GM19025 (cell line): ENCODE results near the gene UMOD.

Experiments
- ATAC-seq: cut with Tn5 transposase; IDR thresholded peaks from one replicate; pipeline ENCODE4 v1.9.1; 2021; ENCODE audit warnings: mild to moderate bottlenecking, low read depth, moderate library complexity; ENCODE audit not compliant: unreplicated experiment

UMOD gene

GRCh38 chr16:20369452-20370054, 17.0 kb upstream of the UMOD start:
- no peak for ATAC-seq

- ATAC-seq = no peak
Observed at GRCh38 chr16:20364051-20364450, 11.5 kb upstream of the UMOD start.

DNA sequence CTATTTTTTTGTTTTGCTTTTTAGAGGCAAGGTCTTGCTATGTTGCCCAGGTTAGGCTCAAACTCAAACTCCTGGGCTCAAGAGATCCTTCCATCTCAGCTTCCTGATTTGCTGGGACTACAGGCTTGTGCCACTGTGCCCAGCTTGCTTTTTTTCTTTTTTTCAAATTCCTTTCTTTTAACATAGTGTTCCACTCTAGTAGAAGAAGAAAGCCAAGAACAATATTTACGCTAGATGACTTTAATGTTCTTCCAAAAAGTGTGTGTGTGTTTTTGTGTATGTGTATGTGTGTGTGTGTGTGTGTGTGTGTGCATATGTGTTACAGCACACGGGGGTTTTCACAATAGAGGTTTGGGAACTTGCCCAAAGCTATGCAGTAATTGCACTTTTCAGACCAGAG, 10.7 kb upstream of the UMOD start:
- no peak for ATAC-seq

DNA sequence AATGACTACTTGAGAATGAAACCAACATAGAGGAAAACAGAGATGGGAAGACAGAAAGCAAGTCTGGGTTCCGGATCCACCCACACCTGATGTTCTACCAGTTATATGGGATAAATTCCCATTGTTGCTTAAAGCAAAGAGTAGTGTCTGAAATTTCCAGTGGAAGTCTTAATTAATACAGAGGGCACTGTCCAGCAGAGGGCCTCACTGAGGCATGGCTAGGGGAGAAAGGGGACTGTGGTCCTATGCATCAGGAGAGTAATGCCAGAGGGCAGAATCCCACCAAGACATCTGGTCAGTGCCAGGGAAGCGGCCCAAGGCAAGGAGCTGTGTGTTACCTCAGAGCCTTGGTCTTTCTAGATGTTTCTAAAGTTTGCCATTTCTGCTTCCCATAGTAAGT, 7.5 kb upstream of the UMOD start:
- ATAC-seq = no peak

DNA sequence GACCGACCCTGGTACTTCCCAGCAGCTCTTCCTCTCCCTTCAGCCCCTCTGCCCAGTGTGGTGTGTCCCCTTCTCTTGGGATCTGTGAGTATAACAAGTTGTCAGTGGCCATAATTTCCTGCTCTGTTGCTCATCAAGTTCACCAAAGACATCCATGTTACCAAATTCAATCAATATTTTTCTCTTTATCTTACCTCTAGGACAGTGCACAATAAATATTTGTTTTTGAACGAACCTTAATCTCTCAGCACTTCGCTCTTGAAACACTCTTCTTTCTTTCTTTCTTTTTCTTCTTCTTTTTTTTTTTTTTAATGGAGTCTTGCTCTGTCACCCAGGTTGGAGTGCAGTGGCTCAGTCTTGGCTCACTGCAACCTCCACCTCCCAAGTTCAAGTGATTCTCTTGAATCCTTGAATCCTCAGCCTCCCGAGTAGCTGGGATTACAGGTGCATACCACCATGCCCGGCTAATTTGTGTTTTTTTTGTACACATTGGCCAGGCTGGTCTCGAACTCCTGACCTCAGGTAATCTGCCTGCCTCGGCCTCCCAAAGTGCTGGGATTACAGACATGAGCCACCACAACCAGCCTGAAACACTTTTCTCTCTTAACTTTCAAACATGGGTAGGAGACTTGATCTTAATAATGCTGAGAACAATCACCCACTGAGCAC, 2.7 kb upstream of the UMOD start:
- no peak for ATAC-seq

DNA sequence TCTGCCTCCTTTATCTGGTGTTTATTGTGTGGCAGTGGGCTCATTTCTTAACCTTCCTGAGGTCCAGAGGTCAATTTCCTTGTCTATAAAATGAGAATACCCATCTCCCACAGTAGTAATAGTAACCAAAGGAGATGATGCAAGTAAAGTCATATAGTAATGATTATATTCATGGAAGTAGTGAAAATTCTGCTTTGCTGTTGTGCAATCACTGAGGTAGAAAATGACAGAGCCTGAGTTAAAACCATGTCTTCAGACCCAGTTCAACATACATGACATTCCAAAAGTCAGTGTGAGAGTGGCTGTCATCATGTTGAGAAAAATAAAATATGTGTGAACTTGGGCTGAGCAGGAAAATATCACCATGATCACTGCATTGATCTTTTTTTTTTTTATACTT, 864 bp upstream of the UMOD start:
- no peak for ATAC-seq

DNA sequence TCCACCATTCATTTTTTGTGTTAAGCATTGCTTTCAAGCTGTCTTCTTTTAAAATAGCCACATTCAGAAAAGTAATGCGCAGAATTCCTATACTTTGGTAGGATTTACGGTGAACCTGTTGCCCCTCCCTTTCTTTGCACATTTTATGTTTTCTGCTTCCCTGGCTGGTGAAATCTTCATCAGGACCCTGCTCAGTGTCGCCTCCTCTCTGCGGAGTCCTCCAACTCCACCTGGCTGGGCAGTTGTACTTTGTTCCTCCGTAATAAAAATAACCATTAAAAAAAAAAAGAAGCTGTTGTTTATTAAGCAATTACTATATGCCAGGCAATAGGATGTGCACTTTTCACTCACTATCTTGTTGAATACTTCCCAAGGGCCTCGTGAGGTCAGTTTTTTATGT, 2.9 kb downstream of the UMOD start:
- ATAC-seq = no peak

- ATAC-seq = no peak
Observed at GRCh38 chr16:20348365-20349185, 3.9 kb downstream of the UMOD start.

DNA sequence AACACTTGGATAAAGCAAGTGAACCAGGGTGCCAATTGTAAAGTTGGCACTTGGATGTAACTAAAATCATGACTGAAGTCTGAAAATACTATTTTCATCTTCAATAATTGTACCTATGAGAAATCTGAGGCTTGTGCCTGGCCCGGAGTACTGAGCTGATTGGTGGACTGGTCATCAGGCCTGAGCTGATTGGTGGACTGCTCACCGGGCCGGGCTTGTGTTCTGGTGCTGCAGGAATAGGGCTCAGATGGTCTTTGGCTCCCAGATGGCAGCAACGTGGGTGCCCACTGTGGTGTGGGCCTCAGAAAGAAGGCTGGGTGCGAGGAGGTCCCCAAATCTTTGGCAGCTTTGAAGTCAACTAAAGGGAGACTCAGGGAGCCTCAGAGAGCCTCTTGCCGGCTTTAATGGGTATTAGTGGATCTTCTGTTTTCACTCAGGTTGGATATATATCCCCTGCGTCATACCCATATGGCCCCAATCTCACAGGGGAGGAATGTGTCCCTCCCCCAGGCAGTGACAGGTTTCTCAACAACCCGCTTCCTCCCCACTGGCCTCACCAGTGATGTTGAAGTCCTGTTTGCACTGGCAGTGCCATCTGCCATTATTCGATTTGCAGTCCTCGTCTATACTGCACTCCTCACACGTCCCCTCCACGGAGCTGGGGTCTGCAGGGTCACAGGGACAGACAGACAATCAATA, 4.7 kb downstream of the UMOD start:
- no peak for ATAC-seq

- ATAC-seq = no peak
Observed at GRCh38 chr16:20344611-20345010, 7.9 kb downstream of the UMOD start.

GRCh38 chr16:20339744-20340143, 12.8 kb downstream of the UMOD start:
- no peak for ATAC-seq

DNA sequence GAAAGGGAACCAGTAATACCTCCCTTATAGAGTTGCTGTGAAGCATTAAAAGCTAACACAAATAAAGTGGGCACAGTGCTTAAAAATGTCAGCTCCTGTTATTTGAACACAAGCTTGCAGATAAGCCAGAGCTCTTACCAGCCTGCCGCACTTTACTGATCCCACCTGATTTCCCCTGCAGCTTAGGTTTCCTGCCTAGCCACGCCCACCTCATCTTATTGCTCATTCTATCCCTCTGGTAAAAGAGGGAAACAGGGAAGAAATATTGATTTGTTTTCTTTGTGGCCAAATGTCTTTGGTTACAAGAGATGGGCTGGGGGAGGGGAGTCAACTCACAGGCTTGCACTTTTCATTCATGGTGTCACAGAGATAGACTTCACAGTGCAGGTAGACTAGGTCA, 15.6 kb downstream of the UMOD start:
- ATAC-seq = no peak

- ATAC-seq = no peak
Observed at GRCh38 chr16:20334396-20334795, 18.1 kb downstream of the UMOD start.

DNA sequence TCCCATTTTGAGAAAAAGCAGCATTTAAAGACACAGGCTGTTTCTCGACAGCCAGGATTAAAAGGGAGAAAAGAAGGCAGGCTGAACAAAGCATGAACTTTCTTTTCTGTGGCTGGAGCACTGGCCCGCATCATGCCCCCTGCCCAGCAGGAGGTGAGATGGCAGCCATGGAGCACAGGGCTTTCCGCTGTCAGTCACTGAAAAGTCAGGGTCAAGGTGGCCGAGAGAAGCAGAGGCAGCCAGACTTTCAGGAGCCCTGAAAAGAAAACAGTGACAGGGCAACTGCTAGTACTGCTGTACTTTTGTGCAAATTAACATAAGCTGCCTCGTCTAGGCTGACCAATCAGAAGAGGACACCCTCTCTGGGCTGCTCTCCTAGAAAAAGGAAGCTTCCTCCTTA, 19.4 kb downstream of the UMOD start:
- no peak for ATAC-seq

DNA sequence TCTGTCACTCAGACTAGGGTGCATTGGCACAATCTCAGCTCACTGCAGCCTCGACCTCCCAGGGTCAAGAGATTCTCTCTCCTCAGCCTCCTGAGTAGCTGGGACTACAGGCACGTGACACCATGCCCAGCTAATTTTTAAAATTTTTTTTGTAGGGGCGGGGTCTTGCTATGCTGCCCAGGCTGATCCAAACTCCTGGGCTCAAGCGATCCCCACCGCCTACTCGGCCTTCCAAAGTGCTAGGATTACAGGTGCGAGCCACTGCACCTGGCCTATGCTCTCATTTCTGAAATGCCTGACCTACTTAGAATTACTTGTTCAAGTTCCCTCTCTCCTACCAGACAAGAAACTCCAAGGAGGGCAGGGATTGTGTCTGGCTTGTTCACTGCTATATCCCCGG, 20.1 kb downstream of the UMOD start:
- ATAC-seq = no peak

GRCh38 chr16:20331635-20332034, 20.9 kb downstream of the UMOD start:
- ATAC-seq = no peak

DNA sequence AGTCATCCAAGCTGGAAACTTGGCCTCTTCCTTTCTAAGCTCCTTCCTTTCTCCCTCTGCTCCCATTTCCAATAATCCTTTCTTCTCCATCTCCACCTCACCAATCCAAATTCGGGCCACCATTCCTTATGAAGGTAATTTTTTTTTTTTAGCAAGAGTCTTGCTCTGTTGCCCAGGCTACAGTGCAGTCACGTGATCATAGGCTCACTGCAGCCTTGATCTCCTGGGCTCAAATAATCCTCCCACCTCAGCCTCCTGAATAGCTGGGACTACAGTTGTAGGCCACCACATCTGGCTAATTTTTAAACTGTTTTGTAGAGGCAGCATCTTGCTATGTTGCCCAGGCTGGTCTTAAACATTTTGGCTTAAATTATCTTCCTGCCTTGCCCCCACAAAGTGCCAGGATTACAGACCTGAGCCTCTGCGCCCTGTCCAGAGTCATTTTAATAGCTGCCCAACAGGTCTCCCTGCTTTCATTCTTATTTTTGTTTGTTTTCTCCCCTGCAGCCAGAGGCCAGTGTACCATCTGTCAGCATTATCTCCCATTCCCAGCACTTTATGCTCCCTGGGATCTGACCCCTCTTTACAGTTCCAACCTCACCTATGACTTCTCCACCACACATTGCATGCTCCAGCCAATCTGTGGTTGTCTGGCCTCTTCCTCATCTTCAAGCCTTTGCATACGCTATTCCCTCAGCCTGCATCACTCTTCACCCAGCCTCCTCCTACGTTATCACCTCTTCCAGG, 22.9 kb downstream of the UMOD start:
- ATAC-seq = no peak

DNA sequence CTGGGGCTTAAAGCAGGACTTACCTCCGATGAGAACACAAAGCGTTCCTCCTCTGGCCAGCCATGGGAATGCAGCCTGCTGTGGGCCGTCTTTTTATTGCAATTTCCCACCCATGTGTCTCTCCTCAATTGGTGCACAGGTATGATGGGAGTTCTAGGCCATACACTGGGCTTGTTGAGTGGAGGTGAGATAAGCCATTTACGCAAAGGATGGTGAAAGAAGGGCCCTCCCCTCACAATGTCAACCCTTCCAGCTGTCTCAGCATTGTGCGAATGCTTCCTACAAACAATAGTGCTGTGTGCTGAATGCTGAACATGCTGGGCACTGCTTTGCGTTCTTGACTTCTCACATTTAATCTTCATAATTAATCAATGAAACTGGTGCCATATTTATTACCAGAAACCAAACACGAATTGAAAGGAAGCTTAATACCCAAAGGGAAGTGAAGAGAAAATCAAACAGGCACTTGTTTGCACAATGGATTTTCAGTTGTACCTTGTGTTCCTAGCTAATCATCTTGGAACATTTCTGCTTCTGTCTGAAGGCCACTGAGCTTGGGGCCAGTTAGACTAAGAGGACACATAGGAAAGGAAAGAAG, 25.0 kb downstream of the UMOD start, which contains the start of gene GP2:
TSS of gene GP2 (minus strand) at position 70 of the 598 bp plus-strand sequence. CDS start 1,082 bp downstream, outside the sequence.
- no peak for ATAC-seq

- no peak for ATAC-seq
Observed at GRCh38 chr16:20326321-20326720, 26.2 kb downstream of the UMOD start.

DNA sequence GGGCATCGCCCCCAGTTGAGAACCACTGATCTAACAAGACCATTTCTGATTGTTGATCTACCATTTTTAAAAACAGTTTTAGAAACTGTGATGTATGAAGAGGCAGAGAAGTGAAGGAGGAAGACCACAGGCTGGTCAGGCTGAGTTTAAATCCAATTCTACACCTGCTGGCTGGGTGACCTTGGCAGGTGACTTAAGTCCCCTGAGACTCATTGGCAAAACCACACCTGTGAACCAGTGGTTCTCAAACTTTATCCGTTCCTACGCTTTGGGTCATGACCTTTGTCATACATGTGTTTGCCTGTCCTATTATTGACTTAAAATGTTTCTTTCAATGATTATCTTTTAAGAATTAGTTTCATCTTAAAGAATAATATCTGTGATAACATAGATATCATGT, 27.5 kb downstream of the UMOD start:
- ATAC-seq = no peak
